ENCODE measurements around the gene ELL.
"Not testable (repeated sequence)": the region's sequence is repeated elsewhere in the genome, so short reads cannot be mapped to it uniquely, and the experiment has no call there.

The ELL gene

DNA sequence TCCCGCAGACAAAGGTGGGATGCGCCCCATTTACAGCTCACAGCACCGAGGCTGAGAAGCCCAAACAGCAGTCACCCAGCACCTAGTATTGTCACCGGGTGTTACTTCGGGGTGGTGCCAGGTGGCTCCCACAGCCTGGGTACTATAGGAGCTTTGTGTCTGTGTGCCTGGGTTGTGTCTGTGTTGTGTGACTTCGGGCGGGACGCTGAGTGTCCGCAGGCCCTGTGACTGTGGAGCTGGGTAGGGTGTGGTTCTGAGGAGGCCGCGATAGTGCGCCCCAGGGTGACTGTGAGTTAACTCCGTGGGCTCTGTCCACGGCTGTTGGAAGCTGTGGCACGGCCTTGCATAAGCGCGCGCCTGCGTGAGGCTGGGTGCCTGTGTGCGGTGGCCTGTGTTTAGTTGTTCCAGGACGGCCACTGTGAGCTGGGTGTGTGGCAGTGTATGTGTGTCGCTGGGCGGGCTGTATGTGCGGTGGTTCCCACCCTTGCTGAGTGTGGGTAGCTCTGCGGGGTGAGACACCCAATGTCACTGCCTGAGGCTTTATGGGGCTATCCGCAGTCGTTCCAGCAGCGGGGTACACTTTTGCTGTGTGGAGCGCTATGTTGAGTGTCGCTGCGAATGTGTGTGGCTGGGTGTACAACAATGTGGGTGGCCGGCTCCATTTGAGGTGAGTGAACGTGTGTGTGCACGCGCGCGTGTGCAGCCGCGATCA, 103.2 kb downstream of the ELL start:
- DNase-seq: no peak

DNA sequence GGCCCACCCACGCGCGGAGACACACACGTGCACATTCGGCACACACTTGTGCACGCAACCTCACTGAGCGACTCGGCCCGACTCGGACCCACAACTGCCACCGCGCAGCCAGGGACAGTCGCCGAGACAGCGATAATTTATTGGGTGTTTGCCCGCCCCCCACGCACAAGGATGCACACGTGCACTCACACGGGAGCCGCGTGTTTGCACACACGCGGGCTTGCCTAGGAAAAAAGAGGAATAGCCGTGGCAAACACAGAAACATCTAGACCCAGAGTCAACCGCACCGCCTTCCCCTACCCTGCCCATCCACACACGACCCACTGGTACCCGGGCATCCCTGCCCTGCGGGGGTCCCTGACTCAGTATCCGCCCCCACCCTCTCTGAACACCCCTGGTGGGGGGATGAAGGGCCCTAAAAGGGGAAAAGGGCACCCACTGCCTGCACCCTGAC, 103.8 kb downstream of the ELL start:
- no peak for DNase-seq

DNA sequence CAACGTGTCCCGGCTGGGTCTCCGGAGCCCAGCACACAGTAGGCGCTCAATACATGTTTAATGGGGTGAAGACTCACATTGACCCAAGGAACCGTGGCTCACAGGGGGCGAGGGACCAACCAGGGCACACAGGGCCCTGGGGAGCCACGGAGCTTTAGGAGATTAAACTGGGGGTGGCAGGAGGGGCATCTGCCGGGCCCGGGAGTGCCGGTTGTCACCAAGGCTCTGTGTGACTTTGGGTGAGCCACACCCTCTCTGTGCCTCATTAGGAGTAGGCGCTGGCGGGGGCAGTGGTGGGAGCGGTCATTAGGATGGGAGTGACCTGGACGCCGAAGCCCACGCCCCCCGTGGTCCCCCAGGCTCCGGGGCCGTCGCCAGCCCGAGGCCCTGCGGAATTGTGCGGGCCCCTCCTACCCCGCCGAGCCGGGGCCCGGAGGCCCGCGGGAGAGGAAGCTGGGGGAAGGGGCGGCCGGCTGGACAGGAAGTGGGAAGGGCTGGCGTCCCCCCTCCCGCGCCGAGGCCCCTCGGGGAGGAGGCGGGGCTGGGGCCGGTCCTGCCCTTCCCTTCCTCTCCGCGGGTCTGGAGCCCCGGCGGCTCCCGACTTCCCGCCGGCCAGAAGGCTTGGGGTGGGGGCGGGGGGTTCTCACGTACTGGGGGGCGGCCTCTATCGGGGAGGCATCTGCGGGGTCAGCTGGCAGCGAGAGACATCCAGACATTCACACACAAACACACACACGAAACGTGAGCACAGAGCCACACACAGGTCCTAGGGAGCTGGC, 104.4 kb downstream of the ELL start:
- DNase-seq: peak; percentile 54

DNA sequence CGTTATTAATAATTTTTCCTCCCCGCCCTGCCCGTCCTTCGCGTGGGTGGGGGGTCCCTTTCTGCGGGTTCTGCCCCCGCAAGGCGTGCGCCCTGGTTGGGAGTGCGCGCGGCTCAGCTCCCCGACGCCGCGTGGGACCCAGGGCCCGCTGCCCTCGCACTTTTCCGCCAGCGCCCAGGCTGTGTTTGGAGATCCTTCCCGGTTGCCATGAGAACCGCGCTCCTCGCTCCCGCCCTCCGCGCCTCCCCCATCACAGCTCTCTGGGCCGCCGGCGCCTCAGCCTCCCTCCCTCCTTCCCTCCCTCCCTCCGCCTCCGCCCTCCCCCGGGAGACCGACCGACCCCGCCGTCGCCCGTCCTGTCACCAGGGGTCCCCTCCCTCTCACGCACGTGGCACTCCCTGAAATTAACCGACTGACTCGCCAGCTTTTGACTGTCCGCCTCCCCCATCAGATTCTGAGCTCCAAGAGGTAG, 105.1 kb downstream of the ELL start:
- DNase-seq: peak; percentile 89

DNA sequence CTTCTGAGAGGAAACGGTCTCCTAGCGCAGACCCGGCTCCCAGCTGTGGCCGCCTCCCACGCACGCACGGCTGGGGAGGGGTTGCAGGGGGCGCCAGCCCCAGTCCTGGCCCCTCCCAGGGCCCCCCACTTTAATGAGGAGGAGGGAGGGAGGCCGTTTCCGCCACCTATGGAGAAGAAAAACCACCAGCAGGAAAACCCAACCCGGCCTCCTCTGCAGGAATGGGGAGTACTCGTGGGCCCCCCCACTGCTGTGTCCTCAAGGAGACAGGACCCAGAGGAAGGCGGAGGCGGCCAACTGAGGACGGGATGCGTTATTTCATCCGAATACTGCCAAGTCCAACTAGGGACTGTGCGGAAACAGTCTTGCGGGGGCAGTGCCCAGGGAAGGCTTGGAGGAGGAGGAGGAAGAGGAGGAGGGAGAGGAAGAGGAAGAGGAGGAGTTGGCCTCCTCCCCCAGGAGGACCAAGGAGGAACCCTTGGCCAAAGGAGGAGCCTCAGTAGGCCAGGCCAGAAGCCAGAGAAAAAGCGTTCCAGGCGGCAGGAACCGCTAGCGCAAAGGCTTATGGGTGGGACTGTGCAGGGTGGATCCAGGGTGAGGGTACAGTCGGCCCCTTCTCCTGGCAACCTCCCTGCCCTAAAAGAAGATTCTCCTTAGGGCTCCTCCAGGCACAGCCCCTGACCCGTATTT, 106.5 kb downstream of the ELL start:
- DNase-seq: no peak

DNA sequence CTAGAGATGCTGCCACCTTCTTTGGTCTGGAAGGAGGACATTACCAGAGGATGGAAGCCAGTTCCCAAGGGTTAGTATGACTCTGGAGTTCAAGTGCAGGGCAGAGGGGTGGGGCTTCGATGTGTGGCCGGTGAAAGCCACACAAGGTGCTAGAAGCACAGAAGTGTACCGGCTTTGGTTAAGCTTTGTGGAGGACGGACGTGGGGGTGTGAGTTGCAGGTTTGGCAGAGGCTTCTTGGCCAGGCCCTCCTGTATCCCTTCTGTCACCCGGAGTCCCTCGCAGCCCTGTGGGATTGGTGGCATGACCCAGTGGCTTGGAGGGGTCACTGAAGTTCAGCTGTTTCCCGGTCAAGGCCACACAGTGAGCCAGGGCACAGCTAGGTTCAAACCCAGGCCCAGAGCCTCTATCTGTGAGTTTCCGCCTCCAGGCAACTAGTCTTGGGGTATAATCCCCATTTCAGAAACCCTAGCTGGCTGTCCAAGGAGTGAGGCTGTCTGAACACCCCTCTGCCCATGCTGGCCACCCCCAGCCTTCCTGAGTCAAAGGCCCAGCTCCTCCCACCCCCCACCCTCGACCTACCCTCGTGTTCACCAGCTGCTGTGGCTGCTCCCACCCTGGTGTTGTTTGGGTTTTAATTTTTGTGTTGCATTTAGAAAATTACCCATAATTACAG, 107.2 kb downstream of the ELL start:
- DNase-seq: no peak

DNA sequence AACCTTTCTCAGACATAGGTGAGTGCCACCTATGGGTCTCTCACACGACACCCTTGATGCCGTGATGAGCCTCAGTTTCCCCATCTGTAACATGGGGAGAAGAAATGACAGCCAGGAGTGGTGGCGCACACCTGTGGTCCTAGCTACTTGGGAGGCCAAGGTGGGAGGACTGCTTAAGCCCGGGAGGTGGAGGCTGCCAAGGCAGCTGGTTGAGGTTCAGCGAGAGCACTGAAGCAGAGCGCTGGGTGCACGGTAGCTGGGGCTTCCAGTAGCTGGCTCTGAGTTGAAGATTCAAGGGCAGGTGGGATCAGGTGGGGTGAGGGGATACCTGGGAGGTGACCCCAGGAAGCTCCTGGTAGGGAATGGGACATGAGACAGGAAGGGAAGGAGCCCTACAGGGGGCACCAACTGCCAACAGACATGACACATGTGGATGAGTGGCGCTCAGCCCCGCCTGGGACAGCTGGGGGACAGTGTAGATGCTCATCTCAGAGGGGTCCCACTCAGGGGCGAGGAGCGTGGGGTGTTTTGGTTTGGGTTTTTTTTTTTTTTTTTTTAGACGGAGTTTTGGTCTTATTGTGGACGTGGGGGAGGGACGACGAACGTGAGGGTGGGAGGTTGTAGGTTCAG, 109.1 kb downstream of the ELL start:
- DNase-seq: no peak

DNA sequence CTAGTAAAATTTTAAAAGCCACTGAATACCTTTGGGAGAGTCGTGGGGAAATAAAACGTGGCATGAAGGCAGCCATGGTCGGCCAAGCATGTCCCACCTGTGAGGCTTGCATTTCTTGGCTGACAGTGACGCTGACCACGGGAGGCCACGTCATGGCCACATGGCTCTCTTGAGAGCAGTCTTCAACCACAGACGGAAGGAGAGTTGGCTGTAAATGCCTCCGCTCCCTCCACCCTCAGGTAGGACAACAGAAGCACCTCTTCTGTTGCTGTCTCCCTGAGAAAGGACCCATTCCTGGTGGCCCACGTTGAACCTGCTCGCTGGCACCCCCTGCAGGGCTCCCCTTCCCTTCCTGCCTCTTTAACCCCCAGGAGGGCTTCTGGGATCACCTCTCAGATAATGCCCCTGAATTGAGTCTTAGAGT, 113.8 kb downstream of the ELL start:
- DNase-seq: no peak

DNA sequence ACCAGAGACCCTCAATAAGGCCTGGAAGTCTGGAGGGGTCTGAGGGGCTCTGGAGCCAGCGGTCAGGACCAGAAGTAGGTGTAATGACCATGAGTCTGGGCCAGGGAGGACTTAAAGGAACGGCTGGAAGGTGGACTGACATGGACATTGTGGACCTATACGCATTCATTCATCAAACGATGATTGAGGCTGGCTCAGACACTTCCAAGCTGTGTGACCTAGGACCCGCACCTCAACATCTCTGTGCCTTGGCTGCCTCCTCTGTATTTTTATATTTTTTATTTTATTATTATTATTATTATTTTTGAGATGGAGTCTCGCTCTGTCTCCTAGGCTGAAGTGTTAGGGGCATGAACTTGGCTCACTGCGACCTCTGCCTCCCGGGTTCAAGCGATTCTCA, 115.1 kb downstream of the ELL start:
- no peak for DNase-seq

DNA sequence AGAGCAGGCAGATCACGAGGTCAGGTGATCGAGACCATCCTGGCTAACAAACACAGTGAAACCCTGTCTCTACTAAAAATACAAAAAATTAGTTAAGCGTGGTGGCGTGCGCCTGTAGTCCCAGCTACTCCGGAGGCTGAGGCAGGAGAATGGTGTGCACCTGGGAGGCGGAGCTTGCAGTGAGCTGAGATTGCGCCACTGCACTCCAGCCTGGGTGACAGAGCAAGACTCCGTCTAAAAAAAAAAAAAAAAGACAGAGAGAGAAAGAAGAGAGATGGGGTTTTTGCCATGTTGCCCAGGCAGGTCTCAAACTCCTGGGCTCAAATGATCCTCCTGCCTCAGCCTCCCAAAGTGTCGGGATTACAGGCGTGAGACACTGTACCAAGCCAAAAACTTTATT, 116.1 kb downstream of the ELL start:
- not testable (repeated sequence) for DNase-seq

DNA sequence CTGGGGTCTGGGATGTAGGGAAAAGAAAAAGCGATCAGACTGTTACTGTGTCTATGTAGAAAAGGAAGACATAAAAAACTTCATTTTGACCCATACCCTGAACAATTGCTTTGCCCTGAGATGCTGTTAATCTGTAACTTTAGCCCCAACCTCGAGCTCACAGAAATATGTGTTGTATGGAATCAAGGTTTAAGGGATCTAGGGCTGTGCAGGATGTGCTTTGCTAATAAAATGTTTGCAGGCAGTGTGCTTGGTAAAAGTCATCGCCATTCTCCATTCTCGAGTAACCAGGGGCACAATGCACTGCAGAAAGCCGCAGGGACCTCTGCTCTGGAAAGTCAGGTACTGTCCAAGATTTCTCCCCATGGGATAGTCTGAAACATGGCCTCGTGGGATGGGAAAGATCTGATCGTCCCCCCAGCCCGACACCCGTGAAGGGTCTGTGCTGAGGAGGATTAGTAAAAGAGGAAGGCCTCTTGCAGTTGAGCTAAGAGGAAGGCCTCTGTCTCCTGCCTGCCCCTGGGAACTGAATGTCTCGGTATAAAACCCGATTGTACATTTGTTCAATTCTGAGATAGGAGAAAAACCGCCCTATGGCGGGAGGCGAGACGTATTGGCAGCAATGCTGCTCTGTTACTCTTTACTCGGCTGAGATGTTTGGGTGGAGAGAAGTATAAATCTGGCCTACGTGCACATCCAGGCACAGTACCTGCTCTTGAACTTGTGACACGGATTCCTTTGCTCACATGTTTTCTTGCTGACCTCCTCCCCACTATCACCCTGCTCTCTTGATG, 119.2 kb downstream of the ELL start:
- DNase-seq: not testable (repeated sequence)

DNA sequence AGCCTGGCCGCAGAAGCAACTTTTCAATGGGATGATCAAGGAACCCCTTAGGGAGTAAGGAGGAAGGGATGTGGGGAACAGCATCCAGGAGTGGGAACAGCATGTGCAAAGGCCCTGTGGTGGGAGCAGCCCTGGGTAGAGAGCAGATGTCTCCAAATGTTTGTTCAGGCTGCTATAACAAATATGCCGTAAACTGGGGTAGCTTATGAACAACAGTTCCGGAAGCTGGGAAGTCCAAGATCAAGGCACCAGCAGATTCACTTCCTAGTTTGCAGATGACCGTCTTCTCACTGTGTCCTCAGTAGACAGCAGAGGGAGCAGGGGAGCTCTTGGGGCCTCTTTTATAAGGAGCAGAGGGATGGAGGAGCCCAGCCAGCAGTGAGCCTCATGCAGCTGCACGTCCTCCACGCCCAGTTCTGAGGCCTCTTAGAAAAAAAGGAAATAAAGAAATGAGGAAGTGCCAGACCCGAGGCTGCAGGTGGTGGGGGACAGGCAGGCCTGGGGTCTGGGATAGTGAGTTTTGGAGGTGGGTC, 120.2 kb downstream of the ELL start:
- DNase-seq: no peak

DNA sequence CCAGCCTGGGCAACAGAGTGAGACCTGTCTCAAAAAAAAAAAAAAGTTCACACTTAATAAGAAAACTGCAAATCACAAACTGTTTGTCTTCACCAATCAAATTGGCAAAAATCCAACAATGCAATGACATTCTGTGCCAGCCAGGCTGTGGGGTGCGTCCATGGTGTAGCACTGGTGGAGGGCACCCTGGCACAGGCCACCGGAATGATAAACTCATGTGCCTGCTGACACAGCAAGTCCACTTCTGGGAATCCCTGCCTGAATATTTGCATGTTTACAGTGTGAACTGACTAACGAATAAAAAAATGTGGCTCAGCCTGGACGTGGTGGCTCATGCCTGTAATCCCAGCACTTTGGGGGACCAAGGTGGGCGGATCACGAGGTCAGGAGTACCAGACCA, 122.9 kb downstream of the ELL start:
- DNase-seq: no peak

DNA sequence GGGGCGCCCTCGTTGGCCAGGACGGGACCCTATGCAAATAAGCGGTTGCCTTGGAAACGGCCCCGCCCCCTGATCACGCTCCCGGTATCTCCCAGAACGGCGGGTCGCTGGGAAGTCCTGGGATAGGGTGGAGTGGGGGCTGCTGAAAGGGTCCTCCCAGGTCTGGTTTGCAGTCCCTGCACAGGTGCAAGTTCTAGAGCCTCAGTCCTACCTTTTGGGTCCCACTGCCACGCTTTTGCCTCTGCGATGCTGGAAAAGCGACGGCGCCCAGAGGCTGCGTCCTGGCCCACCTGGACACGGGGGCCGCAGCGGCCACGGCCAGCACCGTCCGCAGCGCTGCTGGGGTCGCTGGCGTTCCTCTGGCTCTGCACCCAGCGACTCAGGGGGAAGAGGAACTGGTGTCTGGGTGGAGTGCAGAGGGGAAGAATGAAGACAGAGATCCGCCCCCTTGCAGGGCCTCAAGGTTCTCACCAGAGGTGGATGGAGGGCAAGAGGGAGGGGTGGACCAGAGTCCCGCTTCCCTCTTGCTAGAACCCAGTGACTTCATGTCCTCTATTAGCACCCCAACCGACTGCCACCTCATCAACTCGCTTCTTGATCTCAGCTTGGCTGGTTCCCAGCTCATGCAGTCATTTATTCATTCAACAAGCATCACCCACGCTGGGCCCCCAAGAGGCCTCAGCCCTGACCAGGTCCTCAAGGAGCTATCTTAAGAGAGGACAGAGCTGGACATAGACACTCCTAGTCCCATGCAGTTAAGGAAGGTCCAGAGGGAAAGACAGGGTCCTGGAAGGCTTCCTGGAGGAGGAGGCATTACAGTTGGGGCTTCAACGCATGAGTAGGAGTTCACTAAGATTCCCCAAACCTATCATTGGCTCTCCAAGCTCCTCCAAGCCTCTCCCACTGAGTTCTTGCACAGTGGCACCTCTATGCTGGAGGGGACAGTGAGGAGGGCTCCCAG, 124.3 kb downstream of the ELL start, which contains the start of gene LRRC25:
Gene LRRC25, minus strand, starts transcription at position 381 of the 961 bp plus-strand sequence. CDS start 659 bp downstream, outside the sequence.
- DNase-seq: no peak

DNA sequence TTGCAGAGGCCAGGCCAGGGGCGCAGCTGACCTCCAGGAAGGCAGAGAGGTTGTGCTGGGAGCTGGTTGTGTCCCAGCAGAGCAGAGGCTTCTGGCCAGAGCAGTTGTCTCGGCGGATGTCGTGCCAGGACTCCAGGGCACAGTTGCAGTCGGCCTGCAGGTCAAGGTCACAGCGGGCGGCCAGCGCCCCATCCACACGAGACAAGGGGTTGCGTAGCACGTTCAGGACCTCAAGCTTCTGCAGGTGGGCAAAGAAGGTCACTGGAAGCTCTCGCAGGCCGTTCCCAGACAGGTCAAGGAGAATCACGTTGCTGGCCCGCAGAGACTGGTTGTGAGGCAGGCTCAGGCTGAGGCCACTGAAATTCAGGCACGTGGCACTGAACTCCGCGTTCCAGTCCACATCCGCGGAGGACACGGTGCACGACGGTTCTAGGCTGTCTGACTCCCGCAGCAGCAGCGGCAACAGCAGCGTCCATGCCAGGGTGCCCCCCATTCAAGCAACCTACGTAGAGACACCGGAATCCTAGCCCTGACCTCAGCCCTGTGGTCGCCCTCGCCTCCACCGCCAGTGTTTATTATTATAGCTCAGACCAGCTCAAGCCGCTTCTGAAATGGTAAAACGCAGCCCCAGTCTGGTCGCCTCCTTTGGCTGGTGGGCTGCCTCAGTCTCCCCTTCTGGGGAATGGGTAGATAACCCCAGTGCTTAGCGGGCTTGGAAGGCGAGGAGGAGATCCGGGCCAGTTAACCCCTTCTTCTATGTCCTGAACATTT, 125.2 kb downstream of the ELL start:
- DNase-seq: no peak

DNA sequence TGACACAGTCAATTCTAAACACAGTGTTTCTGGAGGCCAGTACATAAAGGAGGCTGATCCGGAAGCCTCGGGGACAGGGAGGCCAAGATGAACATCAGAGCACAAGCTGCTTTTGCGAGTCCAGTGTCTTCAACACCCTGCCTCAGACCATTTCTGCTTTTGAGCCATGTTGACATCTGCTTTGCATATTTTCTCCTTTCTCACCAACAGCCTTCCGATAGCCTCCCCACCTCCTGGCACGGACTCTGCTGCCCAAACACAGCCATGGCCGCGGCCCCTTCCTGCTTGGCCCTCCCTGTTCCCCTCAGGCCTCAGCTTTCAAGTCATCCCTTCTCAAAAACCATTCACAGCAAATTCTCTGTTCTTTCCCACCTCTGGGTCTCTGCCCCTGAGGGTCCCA, 128.0 kb downstream of the ELL start:
- no peak for DNase-seq

DNA sequence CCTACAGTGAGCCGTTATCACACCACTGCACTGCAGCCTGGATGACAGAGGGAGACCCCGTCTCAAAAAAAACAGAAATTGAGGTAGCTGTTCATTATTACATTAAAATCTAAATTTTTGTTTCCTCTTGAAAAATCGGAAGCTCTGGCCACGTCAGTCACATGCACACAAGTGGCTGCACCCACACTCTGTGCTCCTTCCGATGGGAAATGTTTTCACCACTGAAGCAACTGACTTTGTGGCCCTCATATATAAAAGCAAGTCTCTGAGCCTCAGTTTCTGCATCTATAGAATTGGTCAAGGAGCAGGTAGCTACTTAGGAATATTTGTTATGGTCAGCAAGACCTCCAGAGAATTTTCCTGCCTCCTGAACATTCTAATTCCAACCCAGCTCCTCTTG, 128.9 kb downstream of the ELL start:
- DNase-seq: no peak
